Upper lobe of right lung (tissue), 1 donor: ENCODE data around the gene LRRC25. TPM values are rescaled to one million over a fixed set of nuclear protein-coding genes. Genes with fewer than 3 reads are reported as not detected.

ENCODE experiments used
- ATAC-seq: fragments of 200-7000 bp; cut with Tn5 transposase; one replicate; pipeline ENCODE4 v1.9.1; 2020; ENCODE audit warnings: mild to moderate bottlenecking, moderate library complexity
- DNase-seq: peaks from one replicate; pipeline ENCODE4 v3.0.0-alpha.2; 2020
- H3K27ac ChIP-seq: fragments of 200-600 bp; one replicate; pipeline ENCODE4 v1.8.0; 2022
- H3K27me3 ChIP-seq: fragments of 200-600 bp; one replicate; pipeline ENCODE4 v1.8.0; 2022; ENCODE audit warnings: mild to moderate bottlenecking
- H3K36me3 ChIP-seq: fragments of 200-600 bp; one replicate; pipeline ENCODE4 v1.8.0; 2022
- H3K4me1 ChIP-seq: fragments of 200-600 bp; one replicate; pipeline ENCODE4 v1.8.0; 2022
- H3K4me3 ChIP-seq: fragments of 200-600 bp; one replicate; pipeline ENCODE4 v1.8.0; 2022; ENCODE audit warnings: mild to moderate bottlenecking
- H3K9me3 ChIP-seq: fragments of 200-600 bp; one replicate; pipeline ENCODE4 v1.8.0; 2022
- CTCF ChIP-seq: fragments of 200-600 bp; IDR thresholded peaks from one replicate; pipeline ENCODE4 v1.8.0; 2022; ENCODE audit warnings: antibody characterized with exemption
- intact Hi-C: fragments of 100-400 bp; cut with DNase I; formaldehyde crosslinking; loops from one replicate; pipeline ENCODE4 v1.11.0; 2022
- total RNA-seq: library from RNA; stranded (reverse); fragmentation: NEBNext Ultra II Directional; extraction: Animal tissue kit (Norgen Biotek cat#: 25700); gene quantifications from one replicate; pipeline ENCODE4 v1.2.1, GENCODE V29; 2021
- donor health status: DM: no; HTN: yes; CAD: no; lungs with severe emphysema.

The LRRC25 gene
- total RNA-seq, 1 donor from 2014 or later = 22.7 TPM

GRCh38 chr19:18436671-18437490, 39.5 kb upstream of the LRRC25 start:
- no peak overlapping the region for H3K27ac ChIP-seq

GRCh38 chr19:18435842-18436670, 38.6 kb upstream of the LRRC25 start:
- intact Hi-C loops = no loop called here
- no peaks in the 10 kb centered on the region for H3K36me3 ChIP-seq
- ATAC-seq = no peak
- TF ChIP-seq CTCF = no peak
- no peaks in the 10 kb centered on the region for H3K9me3 ChIP-seq
- no peak overlapping the region for H3K27ac ChIP-seq
- H3K4me1 ChIP-seq = peaks cover 25% of the 10 kb centered on the region
- peak overlapping the region; percentile 63 for H3K4me3 ChIP-seq
- no peaks in the 10 kb centered on the region for H3K27me3 ChIP-seq
- no peak for DNase-seq

More at GRCh38 chr19:18436671-18437490, 39.5 kb upstream of the LRRC25 start:
- Histone ChIP-seq H3K4me1 (peaks cover 25% of the 10 kb centered on the region), H3K27me3 (no peaks in the 10 kb centered on the region), H3K36me3 (no peaks in the 10 kb centered on the region), H3K9me3 (no peaks in the 10 kb centered on the region), H3K4me3 (peak overlapping the region; percentile 63)
- DNase-seq (peak; percentile 81), ATAC-seq (peak; percentile 59)
- TF ChIP-seq CTCF = no peak
- intact Hi-C loops = no loop called here

GRCh38 chr19:18435178-18435841, 37.9 kb upstream of the LRRC25 start:
- DNase-seq = no peak
- Histone ChIP-seq H3K36me3 (no peaks in the 10 kb centered on the region), H3K9me3 (no peaks in the 10 kb centered on the region), H3K27ac (no peak overlapping the region), H3K27me3 (no peaks in the 10 kb centered on the region), H3K4me3 (no peak overlapping the region), H3K4me1 (peaks cover 25% of the 10 kb centered on the region)
- ATAC-seq = no peak
- intact Hi-C loops = no loop called here
- no peak for TF ChIP-seq CTCF

- peak overlapping the region; percentile 45 for H3K4me3 ChIP-seq
- H3K27me3 ChIP-seq = no peaks in the 10 kb centered on the region
- H3K27ac ChIP-seq = no peak overlapping the region
- intact Hi-C loops = no loop called here
- no peaks in the 10 kb centered on the region for H3K9me3 ChIP-seq
- H3K36me3 ChIP-seq = no peaks in the 10 kb centered on the region
- DNase-seq (no peak), ATAC-seq (no peak)
- peaks cover 28% of the 10 kb centered on the region for H3K4me1 ChIP-seq
- TF ChIP-seq CTCF = no peak
Measured at GRCh38 chr19:18434411-18435175, 37.2 kb upstream of the LRRC25 start.

GRCh38 chr19:18433735-18434398, 36.4 kb upstream of the LRRC25 start:
- Histone ChIP-seq H3K36me3 (no peaks in the 10 kb centered on the region), H3K27me3 (no peaks in the 10 kb centered on the region), H3K4me3 (peak overlapping the region; percentile 45), H3K9me3 (no peaks in the 10 kb centered on the region), H3K27ac (no peak overlapping the region), H3K4me1 (peaks cover 32% of the 10 kb centered on the region)
- DNase-seq (no peak), ATAC-seq (no peak)
- no peak for TF ChIP-seq CTCF
- intact Hi-C loops = no loop called here
